Adrenal gland (tissue), 5 donors: Measurements from ENCODE around the gene SAMM50.

Source experiments
- CTCF ChIP-seq, 6 experiments: fragments of 450-650 bp in 4 of 6; fragments of 200-600 bp in 2 of 6; sonication (generic) in 1 of 6; IDR thresholded peaks; 1 replicate in 5 of 6; 2 replicates in 1 of 6; pipeline versions ENCODE4 v1.5.1 to v1.8.0; 2016 to 2021; ENCODE audit warnings: antibody characterized with exemption in 6 of 6, mild to moderate bottlenecking in 2 of 6, moderate library complexity in 1 of 6
- POLR2A ChIP-seq, 2 donors: fragments of 450-650 bp; IDR thresholded peaks; one replicate each; pipeline ENCODE4 v1.6.1; 2017; ENCODE audit warnings: antibody characterized with exemption in 2 of 2, mild to moderate bottlenecking in 2 of 2, moderate library complexity in 1 of 2
- donor health status: DM: no; HTN: no; CAD: no.

- no peak for TF ChIP-seq CTCF (IDR thresholded peaks at IDR 0.05)
- TF ChIP-seq POLR2A (IDR thresholded peaks at IDR 0.05): no peak
These were observed 10.4 kb upstream of the SAMM50 start for GRCh38 chr22:43944670-43945430.
